Stimulated activated effector memory CD8-positive, alpha-beta T cell treated with anti-CD3 and anti-CD28 coated beads, Interleukin-12 subunit alpha, Interleukin-12 subunit beta, amount 100 ng/mL, for 72 hours (primary cell): ENCODE results near the gene ZNF470.

Experiments used
- ATAC-seq: fragments of 150-1000 bp; cut with Tn5 transposase; 2 replicates; pipeline ENCODE4 v1.10.0; 2021
- DNase-seq, 2 donors: peaks; one replicate each; pipeline ENCODE4 v3.0.0; 2021 to 2022; ENCODE audit warnings: low spot score in 2 of 2
- H3K27ac Mint-ChIP-seq: one replicate; pipeline ENCODE4 v1.8.0; 2022; ENCODE audit warnings: mild to moderate bottlenecking, mixed read lengths
- H3K36me3 Mint-ChIP-seq: one replicate; pipeline ENCODE4 v1.8.0; 2022; ENCODE audit warnings: mild to moderate bottlenecking, mixed read lengths
- H3K4me1 Mint-ChIP-seq: one replicate; pipeline ENCODE4 v1.8.0; 2022; ENCODE audit warnings: mixed read lengths
- H3K4me3 Mint-ChIP-seq: one replicate; pipeline ENCODE4 v1.8.0; 2022; ENCODE audit warnings: mild to moderate bottlenecking, mixed read lengths
- H3K9me3 Mint-ChIP-seq: one replicate; pipeline ENCODE4 v1.8.0; 2022; ENCODE audit warnings: mixed read lengths

ZNF470 gene

GRCh38 chr19:56637976-56638555, 70.8 kb downstream of the ZNF470 start:
- ATAC-seq (no peak), DNase-seq (peak; percentile 6 to 59)
- Mint-ChIP-seq H3K9me3 (peaks cover 31% of the 10 kb centered on the region), H3K4me3 (no peak overlapping the region), H3K36me3 (no peaks in the 10 kb centered on the region), H3K4me1 (no peaks in the 10 kb centered on the region), H3K27ac (no peak overlapping the region)
